ENCODE data around the gene RNF150.

Gene RNF150

DNA sequence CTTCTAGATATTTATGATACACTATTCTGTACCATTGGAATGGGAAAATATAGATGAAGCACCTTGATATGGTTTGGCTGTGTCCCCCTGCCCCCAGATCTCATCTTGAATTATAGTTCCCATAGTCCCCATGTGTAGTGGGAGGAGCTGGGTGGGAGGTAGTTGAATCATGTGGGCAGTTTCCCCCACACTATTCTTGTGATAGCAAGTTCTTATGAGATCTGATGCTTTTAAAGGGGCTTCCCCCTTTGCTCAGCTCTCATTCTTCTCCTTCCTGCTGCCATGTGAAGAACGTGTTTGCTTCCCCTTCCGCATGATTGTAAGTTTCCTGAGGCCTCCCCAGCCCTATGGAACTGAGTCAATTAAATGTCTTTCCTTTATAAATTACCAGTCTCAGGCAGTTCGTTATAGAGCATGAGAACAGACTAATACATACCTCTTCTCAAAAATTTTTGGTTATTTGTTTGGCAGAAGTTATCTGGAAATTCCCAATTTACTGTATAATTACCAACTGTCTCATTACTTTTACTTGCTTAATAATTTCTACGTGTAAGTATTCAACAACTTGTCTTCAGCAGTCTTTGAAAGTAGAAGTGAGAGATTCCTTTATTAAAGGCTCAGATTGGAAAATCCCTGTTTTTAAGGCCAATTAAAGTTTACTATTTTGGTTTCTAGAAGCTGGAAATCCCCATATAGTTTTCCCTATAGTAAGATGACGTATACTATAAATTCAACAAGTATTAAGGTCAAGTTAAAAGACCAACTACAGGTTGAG lies 152.7 kb downstream of the RNF150 start:
- no peak for DNase-seq (ENCODE audit: low read depth)

DNA sequence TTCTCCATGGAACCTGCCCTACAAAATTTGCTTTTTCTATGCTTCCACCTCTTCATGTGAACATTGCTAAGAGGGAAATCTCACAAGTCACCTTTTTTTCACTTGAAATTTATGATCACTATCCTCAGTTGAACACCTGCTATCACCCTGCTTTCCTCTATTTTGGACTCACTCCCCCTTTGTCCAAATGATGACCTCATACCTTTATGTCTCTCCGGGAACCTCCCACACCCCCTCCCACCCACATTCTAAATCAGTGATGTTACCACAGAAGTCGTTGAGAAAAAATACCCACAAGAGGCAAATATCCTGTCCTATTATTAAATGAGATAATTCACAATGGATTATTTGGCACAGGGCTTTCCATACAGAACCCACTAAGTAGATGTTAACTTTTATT lies 156.5 kb downstream of the RNF150 start:
- no peak for DNase-seq (ENCODE audit: low read depth)

DNA sequence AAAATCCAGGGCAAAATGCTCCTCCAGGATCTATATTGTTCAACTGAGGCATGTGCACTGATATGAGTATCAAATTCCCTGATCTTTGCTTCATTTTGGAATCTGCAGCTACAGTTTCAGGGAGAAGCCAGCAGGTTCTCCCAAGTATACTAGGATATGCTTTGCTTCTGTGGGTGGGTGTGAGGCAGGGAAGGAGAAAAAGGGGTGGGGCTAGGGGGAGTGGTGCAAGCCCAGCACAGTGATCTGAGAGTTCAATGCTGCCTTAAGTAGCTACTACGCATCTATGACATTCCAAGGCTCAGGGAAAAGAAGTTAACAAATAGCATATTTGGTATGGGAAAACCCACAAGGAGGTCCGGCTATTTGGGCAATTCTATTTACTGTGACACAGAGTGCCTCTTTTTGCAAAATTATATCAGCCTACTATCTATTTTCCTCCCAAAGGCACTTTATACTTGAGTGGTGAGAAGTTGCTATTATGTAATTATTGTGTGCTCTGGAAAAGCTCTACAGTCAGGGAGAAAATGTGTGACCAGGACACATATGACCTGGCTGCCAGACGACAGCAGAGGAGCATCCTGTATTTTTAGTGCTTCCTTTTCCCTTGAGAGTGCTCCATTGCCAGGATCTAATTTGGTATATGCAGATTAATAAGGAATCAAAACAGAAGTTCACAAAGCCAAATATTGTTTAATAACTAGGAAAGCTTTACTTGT lies 162.0 kb downstream of the RNF150 start:
- DNase-seq (ENCODE audit: low read depth): no peak

DNA sequence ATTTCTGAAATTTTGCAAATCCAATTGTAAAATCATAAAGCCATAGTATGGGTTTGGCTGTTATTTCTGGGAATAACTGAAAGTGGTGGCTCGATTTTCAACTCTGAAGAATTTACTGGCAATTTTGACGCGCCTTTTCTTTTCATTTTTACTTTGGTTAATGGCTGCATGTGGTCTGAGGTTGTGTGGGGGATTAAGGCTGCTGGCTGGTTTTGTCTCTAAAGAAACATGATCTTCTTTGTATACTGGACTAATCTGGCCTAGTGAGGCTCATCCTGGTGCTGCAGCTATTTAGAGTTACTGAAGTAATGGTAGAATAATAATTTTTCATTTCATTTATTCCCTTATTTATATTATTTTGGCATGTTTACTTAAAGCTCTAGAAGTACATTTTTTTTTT lies 164.0 kb downstream of the RNF150 start:
- no peak for DNase-seq (ENCODE audit: low read depth)

DNA sequence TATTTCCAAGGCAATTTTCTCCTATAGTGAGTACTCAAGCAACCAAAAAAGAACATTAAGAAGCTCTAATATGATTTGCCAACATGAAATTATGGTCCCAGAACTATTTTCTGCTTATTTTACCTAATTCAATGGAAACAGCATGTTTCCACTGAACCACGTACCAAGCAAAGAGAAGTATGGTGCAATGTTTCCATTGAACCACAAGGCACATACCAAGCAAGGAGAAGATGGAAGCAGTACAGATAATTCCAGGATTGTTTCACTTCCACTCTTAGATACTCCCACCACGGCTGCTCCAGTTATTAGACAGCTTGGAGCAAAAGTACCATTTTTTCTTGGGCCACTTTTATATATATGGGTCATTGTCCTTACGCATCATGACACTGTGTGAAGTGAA lies 164.9 kb downstream of the RNF150 start:
- DNase-seq (ENCODE audit: low read depth): no peak

DNA sequence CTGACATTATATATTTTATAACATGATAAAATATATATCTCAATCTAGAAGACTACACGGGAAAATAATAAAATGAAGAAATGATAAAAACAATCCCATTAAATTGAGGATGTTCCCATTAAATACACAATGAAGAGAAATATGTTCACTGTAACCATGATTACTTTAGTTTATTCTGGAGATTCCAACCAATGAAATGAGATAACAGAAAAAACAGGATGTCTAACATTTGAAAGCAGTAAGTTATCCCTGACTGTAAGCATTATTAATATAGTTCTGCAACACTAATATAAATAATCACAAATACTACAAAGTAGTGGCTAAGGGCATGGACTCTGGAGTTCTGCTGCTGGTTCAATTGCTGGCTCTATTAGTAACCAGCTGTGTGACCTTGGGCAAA lies 169.4 kb downstream of the RNF150 start:
- DNase-seq (ENCODE audit: low read depth): no peak

DNA sequence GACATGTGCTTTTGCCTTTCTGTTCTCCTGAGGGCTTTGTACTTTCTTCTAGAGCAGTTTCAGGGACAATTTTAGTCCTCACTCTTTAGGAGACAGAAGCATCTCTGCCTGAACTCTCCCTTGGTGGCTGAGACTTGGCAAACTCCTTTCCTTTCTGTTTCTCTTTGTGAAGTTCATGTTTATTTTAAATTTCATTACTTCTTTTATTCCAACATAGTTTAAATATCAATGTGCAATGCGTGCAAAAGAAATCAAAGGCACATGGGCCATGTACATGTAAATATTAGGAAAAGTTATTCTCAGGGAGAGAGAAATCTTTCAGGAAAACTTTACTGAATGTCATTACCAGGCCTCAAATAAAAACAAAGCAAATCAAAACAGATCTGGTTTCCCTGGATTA lies 177.6 kb downstream of the RNF150 start:
- no peak for DNase-seq (ENCODE audit: low read depth)

DNA sequence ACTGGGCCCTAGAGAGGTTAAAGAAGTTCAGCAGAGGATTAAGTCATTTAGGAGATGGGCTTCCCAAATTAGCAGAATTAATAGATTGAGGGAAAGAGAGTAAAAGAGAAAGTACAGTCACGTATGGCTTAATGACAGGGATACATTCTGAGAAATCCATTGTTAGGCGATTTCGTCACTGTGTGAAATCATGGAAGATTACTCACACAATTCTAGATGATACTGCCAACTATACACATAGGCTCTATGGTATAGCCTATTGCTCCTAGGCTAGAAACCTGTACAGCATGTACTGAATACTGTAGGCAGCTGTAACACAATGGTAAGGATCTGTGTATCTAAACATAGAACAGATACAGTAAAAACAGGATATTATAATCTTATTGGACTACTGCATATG lies 180.6 kb downstream of the RNF150 start:
- no peak for DNase-seq (ENCODE audit: low read depth)

DNA sequence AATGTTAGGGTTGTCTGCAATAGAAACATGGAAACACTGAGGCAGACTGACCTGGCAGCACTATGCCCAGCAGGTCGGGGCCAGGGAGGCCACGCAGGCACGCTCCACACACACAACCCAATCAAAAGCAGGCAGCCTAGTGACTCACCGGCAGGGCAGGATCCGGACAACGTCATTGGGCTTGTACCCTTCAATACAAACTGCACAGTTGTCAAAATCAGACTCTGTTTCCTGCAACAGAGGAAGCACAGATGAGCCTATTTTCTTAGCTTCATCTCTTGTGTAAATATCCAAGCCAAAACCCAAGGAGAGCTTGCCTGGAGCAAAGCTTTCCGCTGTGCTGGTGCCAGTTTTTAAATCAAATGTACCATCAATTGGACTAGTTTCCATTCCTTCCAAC lies 185.8 kb downstream of the RNF150 start:
- no peak for DNase-seq (ENCODE audit: low read depth)

DNA sequence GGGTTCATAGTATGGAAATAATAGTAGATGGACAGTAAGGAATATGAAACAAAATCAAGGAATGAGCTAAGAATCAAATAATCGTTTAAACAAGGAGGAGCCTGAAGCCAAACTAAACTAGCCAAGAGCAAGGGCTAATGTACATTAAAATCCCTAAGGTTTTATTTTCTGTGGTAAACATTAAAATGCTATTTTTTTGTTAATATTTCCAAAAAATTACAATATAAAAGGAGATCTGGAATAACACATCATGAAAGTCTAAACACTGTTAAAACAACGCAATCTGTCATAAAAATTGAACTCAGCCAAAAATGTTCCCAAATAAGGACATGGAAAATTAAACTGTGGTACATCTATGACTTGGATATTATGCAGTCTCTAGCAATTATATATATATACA lies 188.2 kb downstream of the RNF150 start:
- no peak for DNase-seq (ENCODE audit: low read depth)

DNA sequence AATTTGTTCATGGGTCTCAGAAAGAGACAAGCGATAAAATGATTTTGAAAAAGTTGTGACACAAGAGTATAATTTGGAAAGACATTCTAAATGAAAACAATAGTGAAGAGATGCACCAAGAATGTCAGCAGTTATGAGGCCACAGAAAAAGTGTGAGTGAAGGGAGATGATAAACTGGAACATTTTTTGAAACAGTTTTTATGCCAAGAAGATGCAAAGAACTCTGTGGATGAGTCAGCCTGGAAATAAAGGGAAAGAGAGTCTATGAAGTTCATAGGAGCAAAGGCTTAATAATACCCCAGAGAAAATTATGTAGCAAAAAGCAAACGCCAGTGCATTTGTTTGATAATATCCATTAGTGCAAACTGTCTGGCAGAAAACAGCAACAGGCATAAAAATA lies 188.7 kb downstream of the RNF150 start:
- DNase-seq (ENCODE audit: low read depth): no peak

DNA sequence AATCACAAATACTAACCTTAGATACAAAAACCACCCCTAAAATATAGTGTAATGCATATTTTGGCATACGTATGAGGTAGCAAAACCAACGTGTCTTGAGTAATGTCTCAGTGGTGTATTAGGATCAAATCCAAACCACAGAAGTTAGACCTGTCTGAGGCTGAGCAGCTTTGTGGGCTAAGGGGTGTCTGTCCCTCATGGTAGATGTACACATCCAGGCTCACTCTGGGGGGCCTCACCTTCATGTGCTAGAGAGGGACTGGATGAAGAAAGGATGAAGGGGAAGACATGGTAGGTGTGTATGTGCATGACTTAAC lies 189.1 kb downstream of the RNF150 start:
- DNase-seq (ENCODE audit: low read depth): no peak

DNA sequence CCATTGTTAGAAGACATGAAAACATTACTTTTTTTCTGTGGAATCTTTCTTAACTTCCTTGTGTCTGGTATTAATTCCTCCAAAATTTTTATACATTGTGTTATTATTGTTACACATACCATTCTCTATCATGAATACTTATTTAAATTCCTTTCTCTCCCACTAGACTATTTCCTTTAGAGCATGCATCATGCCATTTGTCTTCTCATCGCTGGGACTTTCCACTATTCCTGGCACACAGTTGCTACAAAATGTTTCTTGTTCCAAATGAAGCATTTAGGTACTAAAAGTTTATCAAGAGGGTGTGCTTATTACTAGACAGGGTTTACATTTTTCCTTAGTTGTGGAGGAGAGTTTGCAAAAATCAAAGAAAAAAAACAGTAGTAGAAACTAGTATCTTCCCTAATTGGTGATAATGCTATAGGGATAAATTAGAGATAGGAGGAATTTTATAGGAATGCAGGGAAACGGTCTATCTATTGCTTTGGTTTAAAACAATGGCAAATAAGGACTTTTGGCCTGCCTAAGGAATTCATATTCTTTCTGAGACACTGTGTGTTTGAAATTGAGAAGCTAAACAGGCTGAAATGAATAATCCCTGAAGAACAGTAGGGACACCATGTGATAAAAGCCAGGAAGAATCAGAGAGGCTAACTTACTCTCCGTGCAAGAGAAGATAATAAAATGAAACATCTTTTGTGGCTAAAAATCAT lies 189.6 kb downstream of the RNF150 start:
- DNase-seq (ENCODE audit: low read depth): no peak

DNA sequence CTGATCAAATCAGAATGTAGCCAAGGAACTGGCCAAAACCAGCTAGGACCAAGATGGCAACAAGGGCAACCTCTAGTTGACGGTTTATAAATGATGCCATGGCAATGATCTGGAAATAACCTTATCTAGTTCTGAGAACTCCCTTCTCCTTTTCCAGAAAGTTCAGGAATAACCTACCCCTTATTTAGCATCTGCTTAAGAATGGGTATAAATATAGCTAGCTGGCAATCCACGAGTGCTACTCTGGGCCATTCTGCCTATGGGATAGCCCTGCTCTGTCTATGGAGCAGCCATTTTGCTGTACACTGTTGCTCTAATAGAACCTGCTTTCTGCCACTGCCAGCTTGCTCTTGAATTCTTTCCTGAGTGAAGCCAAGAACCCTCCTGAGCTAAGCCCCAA lies 192.7 kb downstream of the RNF150 start:
- DNase-seq (ENCODE audit: low read depth): no peak

DNA sequence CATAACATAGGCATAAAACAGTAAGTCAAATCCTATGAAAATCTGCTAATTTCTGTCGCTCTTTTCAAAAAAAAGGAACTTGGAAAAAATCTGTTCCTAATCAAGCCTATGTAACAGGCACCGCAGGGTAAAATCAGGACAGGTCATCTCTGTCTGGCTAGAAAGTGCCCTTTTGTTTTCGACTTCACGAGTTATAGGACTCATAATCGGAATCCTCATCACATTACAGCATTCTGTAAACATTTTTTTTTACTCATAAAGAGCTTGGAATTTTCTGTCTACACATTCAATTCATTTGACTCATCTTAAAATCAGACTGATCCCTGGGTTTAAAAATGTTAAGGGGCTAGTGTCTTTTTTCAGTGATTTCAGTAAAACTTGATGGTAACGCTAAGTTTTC lies 195.4 kb downstream of the RNF150 start:
- no peak for DNase-seq (ENCODE audit: low read depth)

DNA sequence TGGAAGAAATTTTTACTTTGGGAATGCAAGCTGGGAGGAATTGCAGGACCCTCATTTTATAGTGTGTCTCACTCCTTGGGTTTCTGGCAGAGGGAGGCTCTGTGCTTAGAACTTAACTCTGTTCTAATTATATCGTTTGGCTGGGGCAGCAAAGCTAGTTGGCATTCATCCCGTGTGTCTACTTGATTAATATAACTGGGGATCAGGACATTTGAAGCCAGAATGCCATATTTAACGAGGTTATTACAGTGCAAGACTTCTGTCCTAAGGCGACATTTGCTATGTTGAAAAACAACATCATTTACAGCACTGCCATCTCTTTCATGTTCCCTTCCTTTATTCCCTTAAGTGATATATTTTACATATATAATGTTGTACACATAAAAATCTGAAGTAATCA lies 198.0 kb downstream of the RNF150 start:
- DNase-seq (ENCODE audit: low read depth): no peak

DNA sequence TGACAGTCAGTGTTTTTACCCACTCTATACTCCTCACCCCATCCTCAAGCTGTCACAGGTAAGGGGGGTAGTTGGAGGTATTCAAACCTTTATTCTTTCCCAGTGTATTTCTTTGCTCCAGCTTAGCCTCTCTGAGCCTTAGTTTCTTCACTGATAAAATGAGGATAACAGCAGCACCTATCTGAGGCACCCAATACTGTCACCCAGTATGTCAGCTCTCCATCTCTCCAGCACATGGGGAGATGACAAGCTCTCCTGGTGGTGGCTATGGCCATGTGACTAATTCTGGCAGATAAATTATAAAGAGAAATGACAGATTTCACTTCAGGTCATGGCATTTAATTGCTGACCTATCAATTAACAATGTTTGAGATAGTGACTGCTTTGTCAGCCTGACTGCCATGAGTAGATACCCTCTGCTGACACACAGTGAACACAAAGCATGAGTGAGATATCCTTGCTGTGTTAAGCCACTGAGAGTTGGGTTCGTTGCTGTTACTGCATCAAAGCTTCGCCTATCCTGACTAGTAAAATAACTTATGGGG lies 200.7 kb downstream of the RNF150 start:
- DNase-seq (ENCODE audit: low read depth): no peak

DNA sequence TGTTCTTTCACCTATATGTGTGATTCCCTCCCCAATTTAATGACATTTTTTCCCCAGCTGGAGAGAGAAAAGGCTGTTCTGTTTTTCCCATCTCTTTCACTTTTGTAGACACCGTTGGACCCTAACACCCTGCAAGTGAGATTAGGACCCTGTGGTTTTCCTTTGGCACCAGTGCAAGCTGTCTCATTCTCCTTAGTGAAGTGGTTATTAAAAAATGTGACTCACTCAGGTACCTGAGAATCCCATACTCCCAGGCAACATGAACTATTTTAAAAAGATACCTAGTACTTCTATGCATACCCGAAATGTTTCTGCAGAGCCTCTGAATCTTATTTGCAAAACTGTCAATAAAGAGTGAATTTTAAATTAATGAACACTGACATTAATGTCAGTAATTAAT lies 201.4 kb downstream of the RNF150 start:
- no peak for DNase-seq (ENCODE audit: low read depth)

DNA sequence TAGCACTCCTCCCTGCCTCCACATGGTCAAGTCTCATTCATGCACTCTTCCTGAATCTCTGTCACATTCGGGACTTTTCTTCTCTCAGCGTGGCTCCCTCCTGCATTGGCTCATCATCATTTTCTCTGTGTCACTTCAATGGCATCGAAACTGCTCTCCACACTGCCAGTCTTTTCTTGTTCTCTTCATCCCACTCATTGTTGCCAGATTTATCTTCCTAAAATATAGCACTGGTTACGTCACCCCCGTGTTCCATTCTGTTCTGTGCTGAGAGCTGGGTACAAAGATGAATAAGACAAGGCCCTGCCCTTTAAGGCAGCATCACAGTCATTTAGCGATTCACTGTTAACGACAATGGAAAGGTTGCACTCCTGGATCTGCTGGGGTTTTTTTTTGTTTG lies 202.7 kb downstream of the RNF150 start:
- DNase-seq (ENCODE audit: low read depth): no peak

DNA sequence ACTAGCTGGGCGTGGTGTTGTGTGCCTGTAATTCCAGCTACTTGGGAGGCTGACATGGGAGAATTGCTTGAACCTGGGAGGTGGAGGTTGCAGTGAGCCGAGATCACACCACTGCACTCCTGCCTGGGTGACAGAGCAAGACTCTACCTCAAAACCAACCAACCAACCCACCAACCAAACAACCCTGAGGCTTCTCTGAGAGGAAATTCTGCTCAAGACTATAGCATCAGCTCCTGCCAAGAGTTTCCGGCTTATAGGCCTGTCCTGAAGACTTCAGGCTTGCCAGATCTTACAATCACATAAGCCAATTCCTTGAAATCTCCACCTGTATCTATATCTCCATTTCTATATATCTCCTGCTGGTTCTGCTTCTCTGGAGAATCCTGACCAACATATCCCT lies 203.3 kb downstream of the RNF150 start:
- DNase-seq (ENCODE audit: low read depth): no peak

DNA sequence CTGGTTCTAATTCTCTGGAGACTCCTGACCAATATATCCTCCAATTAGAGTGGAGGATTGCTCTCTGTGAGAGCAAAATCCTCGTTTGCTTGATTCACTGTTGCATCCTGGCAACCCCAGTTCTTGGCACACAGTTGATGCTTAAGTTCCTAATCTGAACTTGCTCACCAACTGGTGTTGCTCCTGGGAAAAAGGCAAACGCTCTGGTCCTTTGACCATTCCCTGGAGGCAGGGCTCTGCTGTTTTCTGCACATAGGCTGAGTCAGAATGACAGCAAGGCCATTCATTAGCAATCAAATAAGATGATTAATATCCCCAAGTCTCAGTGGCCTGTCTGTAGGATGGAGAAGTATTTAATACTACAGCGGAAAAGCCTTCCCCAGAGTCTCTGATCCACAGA lies 204.4 kb downstream of the RNF150 start:
- no peak for DNase-seq (ENCODE audit: low read depth)

DNA sequence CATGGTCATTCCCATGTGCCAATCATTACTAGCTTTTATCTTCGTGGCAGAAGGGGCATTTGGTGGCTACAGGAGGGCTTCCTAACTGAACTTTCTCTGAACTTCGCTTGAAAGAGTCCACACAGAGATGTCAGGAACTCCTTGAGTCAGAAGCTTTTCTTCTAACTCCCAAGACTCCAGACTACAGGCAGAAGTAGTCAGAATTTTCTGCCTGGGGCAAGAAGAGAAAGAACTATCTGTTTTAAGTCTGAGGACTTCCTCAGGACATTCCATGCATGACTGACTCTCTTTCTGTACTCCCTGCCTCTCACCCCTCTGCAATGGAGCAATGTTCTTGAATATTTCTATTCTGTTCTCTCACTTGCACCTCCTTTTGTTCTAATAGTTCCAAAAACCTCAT lies 206.6 kb downstream of the RNF150 start:
- no peak for DNase-seq (ENCODE audit: low read depth)

DNA sequence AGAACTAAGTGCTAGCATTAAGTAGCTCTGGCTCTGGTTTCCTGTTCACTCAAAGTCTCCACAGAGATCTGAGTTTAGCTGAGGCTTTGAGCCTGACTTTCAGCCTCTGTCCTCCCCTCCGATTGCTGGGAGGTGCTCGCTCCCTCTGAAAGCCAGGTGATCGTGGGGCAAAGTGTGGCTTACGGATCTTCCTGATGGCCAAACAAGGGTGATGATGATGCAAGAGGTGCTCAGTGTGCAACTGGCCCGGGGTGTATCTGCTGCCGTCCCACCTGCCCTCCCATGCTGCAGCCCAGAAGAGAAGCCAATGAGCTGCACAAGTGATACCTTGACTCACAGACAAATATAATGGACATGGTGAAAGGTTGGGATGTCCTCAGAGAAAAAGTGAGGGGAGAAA lies 207.9 kb downstream of the RNF150 start:
- DNase-seq (ENCODE audit: low read depth): no peak

Data from T-helper 22 cell (primary cell).